H1 (cell line): ENCODE data around the gene DPH1. TPM values are rescaled to one million over a fixed set of nuclear protein-coding genes. Genes with fewer than 3 reads are reported as not detected.

ENCODE experiments used
- CTCF ChIA-PET: fragments of 300-600 bp; sonication (Branson Sonifier 250); formaldehyde crosslinking; loops from one replicate; lab custom pipeline; 2021; ENCODE audit not compliant: partially characterized antibody; lab: Charles Lee
- POLR2A ChIA-PET: fragments of 300-600 bp; sonication (Branson Sonifier 250); formaldehyde crosslinking; loops from one replicate; lab custom pipeline; 2021; ENCODE audit warnings: inconsistent platforms; ENCODE audit not compliant: partially characterized antibody; lab: Charles Lee
- DNase-seq, 2 experiments: peaks; one replicate each; pipeline versions ENCODE4 v3.0.0 to v3.0.0-alpha.2; 2010 to 2022; ENCODE audit warnings: low spot score in 2 of 2, low read depth in 1 of 2, mixed read lengths in 1 of 2
- FAIRE-seq: peaks from 2 replicates; lab custom pipeline; 2011; peaks lifted over from hg19 to GRCh38; lab: Jason Lieb, UNC
- H2AFZ ChIP-seq: 2 replicates; pipeline ENCODE4 v1.8.1; 2012; ENCODE audit warnings: low read length, inconsistent platforms
- H2AK5ac ChIP-seq: 2 replicates; pipeline ENCODE4 v1.6.1; 2013; ENCODE audit warnings: low read depth, low read length
- H2BK120ac ChIP-seq: replicated peaks from 2 replicates; pipeline ENCODE3; 2013; ENCODE audit warnings: low read depth, low read length, inconsistent platforms
- H2BK12ac ChIP-seq: 2 replicates; pipeline ENCODE4 v1.6.1; 2013; ENCODE audit warnings: low read depth, low read length
- H2BK15ac ChIP-seq: 2 replicates; pipeline ENCODE4 v1.6.1; 2013; ENCODE audit warnings: low read length
- H2BK20ac ChIP-seq: 2 replicates; pipeline ENCODE4 v1.6.1; 2013; ENCODE audit warnings: low read length
- H2BK5ac ChIP-seq: 2 replicates; pipeline ENCODE4 v1.6.1; 2013; ENCODE audit warnings: low read depth, low read length
- H3K14ac ChIP-seq: 2 replicates; pipeline ENCODE4 v1.6.1; 2013; ENCODE audit warnings: inconsistent platforms; ENCODE audit not compliant: insufficient read length
- H3K18ac ChIP-seq: 2 replicates; pipeline ENCODE4 v1.6.1; 2013; ENCODE audit warnings: low read length; ENCODE audit errors: extremely low read depth
- H3K23ac ChIP-seq: 2 replicates; pipeline ENCODE4 v1.6.1; 2013; ENCODE audit warnings: inconsistent platforms; ENCODE audit not compliant: insufficient read length
- H3K23me2 ChIP-seq: 2 replicates; pipeline ENCODE4 v1.6.1; 2013; ENCODE audit warnings: low read depth, low read length
- H3K27ac ChIP-seq: 2 replicates; pipeline ENCODE4 v1.6.1; 2011; ENCODE audit warnings: low read depth, low read length, inconsistent platforms
- H3K27me3 ChIP-seq, 4 experiments: replicated peaks in 1 of 4; 1 replicate in 1 of 4; 2 replicates in 3 of 4; pipeline versions ENCODE4 v1.6.1 to v1.8.1; 2011 to 2013; ENCODE audit warnings: low read length in 3 of 4, mild to moderate bottlenecking in 3 of 4, inconsistent platforms in 2 of 4, mixed read lengths in 2 of 4, moderate library complexity in 1 of 4; ENCODE audit not compliant: control insufficient read depth in 3 of 4, insufficient read depth in 3 of 4; ENCODE audit errors: extremely low read depth in 1 of 4
- H3K36me3 ChIP-seq, 4 experiments: 2 replicates each; pipeline versions ENCODE4 v1.6.1 to v1.8.1; 2011 to 2013; ENCODE audit warnings: mild to moderate bottlenecking in 4 of 4, low read length in 3 of 4, moderate library complexity in 2 of 4, control low read depth in 1 of 4, inconsistent platforms in 1 of 4; ENCODE audit not compliant: insufficient read depth in 4 of 4, control insufficient read depth in 2 of 4
- H3K4ac ChIP-seq: replicated peaks from 2 replicates; pipeline ENCODE3; 2013; ENCODE audit warnings: low read length, low read depth, mixed read lengths, inconsistent platforms; ENCODE audit not compliant: insufficient read length
- H3K4me1 ChIP-seq, 4 experiments: replicated peaks in 1 of 4; 1 replicate in 1 of 4; 2 replicates in 3 of 4; pipeline versions ENCODE4 v1.6.1 to v1.8.1; 2011 to 2013; ENCODE audit warnings: low read length in 3 of 4, inconsistent platforms in 2 of 4, mixed read lengths in 1 of 4; ENCODE audit not compliant: insufficient read depth in 4 of 4, control insufficient read depth in 3 of 4
- H3K4me2 ChIP-seq, 2 experiments: 2 replicates each; pipeline versions ENCODE4 v1.6.1 to v1.8.1; 2011 to 2013; ENCODE audit warnings: low read depth in 2 of 2, low read length in 2 of 2, control low read depth in 1 of 2, inconsistent platforms in 1 of 2, mild to moderate bottlenecking in 1 of 2; ENCODE audit not compliant: insufficient read depth in 1 of 2
- H3K4me3 ChIP-seq, 4 experiments: fragments of 200-600, 300-600 bp in 1 of 4; sonication (generic), shearing (Covaris generic), sonication (Bioruptor Twin) in 1 of 4; 2 replicates each; pipeline versions ENCODE4 v1.5.1 to v1.8.1; 2011 to 2016; ENCODE audit warnings: low read length in 4 of 4, low read depth in 3 of 4, control low read depth in 2 of 4, inconsistent platforms in 2 of 4, mild to moderate bottlenecking in 2 of 4, mixed read lengths in 1 of 4, moderate library complexity in 1 of 4; ENCODE audit not compliant: insufficient read depth in 2 of 4; ENCODE audit errors: extremely low read depth in 1 of 4
- H3K56ac ChIP-seq: replicated peaks from 2 replicates; pipeline ENCODE3; 2013; ENCODE audit warnings: low read depth, mild to moderate bottlenecking, mixed read lengths, low read length, inconsistent platforms; ENCODE audit not compliant: insufficient read length
- H3K79me1 ChIP-seq: 2 replicates; pipeline ENCODE4 v1.6.1; 2013; ENCODE audit warnings: low read depth, low read length, control low read depth
- H3K79me2 ChIP-seq, 2 experiments: 2 replicates each; pipeline versions ENCODE4 v1.6.1 to v1.8.1; 2012 to 2013; ENCODE audit warnings: low read length in 2 of 2, mild to moderate bottlenecking in 2 of 2, inconsistent platforms in 1 of 2; ENCODE audit not compliant: insufficient read depth in 2 of 2, control insufficient read depth in 1 of 2
- H3K9ac ChIP-seq, 4 experiments: replicated peaks in 1 of 4; 1 replicate in 1 of 4; 2 replicates in 3 of 4; pipeline versions ENCODE4 v1.6.1 to v1.8.1; 2011 to 2013; ENCODE audit warnings: low read depth in 3 of 4, low read length in 3 of 4, control low read depth in 2 of 4, mild to moderate bottlenecking in 2 of 4, moderate library complexity in 2 of 4, inconsistent platforms in 1 of 4; ENCODE audit errors: extremely low read depth in 1 of 4
- H3K9me3 ChIP-seq, 2 experiments: 2 replicates each; pipeline versions ENCODE4 v1.6.1 to v1.8.1; 2012 to 2013; ENCODE audit warnings: mild to moderate bottlenecking in 2 of 2, moderate library complexity in 2 of 2, control low read depth in 1 of 2, inconsistent platforms in 1 of 2, low read depth in 1 of 2, low read length in 1 of 2, mixed read lengths in 1 of 2; ENCODE audit not compliant: insufficient read depth in 2 of 2
- H4K20me1 ChIP-seq, 2 experiments: replicated peaks in 1 of 2; 2 replicates each; pipeline versions ENCODE3 to v1.8.1; 2011 to 2013; ENCODE audit warnings: inconsistent platforms in 2 of 2, low read length in 2 of 2, mild to moderate bottlenecking in 1 of 2; ENCODE audit not compliant: insufficient read depth in 2 of 2, control insufficient read depth in 1 of 2
- H4K5ac ChIP-seq: 2 replicates; pipeline ENCODE4 v1.6.1; 2013; ENCODE audit warnings: low read length, low read depth, mixed read lengths, inconsistent platforms; ENCODE audit not compliant: insufficient read length
- H4K8ac ChIP-seq: 2 replicates; pipeline ENCODE4 v1.8.0; 2013; ENCODE audit warnings: mild to moderate bottlenecking, moderate library complexity, low read length, inconsistent platforms; ENCODE audit not compliant: insufficient read depth; ENCODE audit errors: extremely low read depth
- H4K91ac ChIP-seq: replicated peaks from 2 replicates; pipeline ENCODE3; 2013; ENCODE audit warnings: low read length, mixed read lengths, inconsistent platforms; ENCODE audit not compliant: insufficient read length
- HDAC6 ChIP-seq: IDR thresholded peaks from one replicate; pipeline ENCODE4 v1.7.1; 2012; ENCODE audit warnings: low read depth, mild to moderate bottlenecking, inconsistent platforms, low read length, moderate library complexity
- JUND ChIP-seq: IDR thresholded peaks from 2 replicates; pipeline ENCODE4 v1.6.1; 2011; ENCODE audit warnings: mild to moderate bottlenecking, improper control_type of control experiment, low read length
- SIRT6 ChIP-seq: IDR thresholded peaks from one replicate; pipeline ENCODE4 v1.7.1; 2012; ENCODE audit warnings: low read length, inconsistent platforms
- SIX5 ChIP-seq: IDR thresholded peaks from 2 replicates; pipeline ENCODE4 v1.6.1; 2011; ENCODE audit warnings: mild to moderate bottlenecking, low read depth, low read length
- TAF1 ChIP-seq: IDR thresholded peaks from 2 replicates; pipeline ENCODE4 v1.6.1; 2011; ENCODE audit warnings: mild to moderate bottlenecking, low read depth, low read length
- WGBS, 2 experiments: shearing (Covaris generic) in 1 of 2; methylation state at CpG; one replicate each; pipeline versions ENCODE4 v1.1.6 to v1.1.7; 2013 to 2015; ENCODE audit warnings: low lambda C conversion rate in 2 of 2, mixed read lengths in 2 of 2, inconsistent platforms in 1 of 2, low coverage in 1 of 2, missing lambda C conversion rate in 1 of 2; ENCODE audit not compliant: insufficient replicate concordance in 2 of 2, insufficient coverage in 1 of 2, insufficient read length in 1 of 2; ENCODE audit errors: extremely low coverage in 1 of 2, missing lambda C conversion rate in 1 of 2; 5-methylcytosine and 5-hydroxymethylcytosine counted together
- polyA plus RNA-seq, 7 experiments: library from polyadenylated mRNA; depleted of rRNA in 3 of 7; stranded (reverse) in 5 of 7; unstranded in 2 of 7; fragments of >200 nt in 5 of 7; fragments of 200-250 nt in 2 of 7; gene quantifications; 1 replicate in 5 of 7; 2 replicates in 1 of 7; 4 replicates in 1 of 7; pipeline versions ENCODE4 v1.2.1 to v1.2.3, GENCODE V29; 2011 to 2013; ENCODE audit warnings: missing spikeins in 2 of 7, mixed read lengths in 2 of 7
- total RNA-seq: library from RNA; stranded (reverse); fragmentation: NEBNext Ultra II Directional; extraction: Animal tissue kit (Norgen Biotek cat#: 25700); gene quantifications from 2 replicates; pipeline ENCODE4 v1.2.1, GENCODE V29; 2021

Gene DPH1
- total and polyA plus RNA-seq, 2 of the 8 experiments (the other 6 are each of a cell fraction or from before 2014, with no cell fraction given): 24.9 to 30.0 TPM

- H2BK15ac ChIP-seq: no peak overlapping the region
- ChIA-PET POLR2A (no interaction called here), CTCF (interaction anchor here (2.9 to 3.1 kb wide), 2 partner anchors 11 to 12 kb away, joined by 9 to 12 read pairs; no protein-coding TSS in a partner anchor)
- peaks cover 0 to 8% (median 0%) of the 10 kb centered on the region in 4 experiments; a peak in 4 of 7 replicates for H3K4me1 ChIP-seq
- H3K27me3 ChIP-seq: peaks cover 0 to 17% (median 9%) of the 10 kb centered on the region in 4 experiments; a peak in 4 of 7 replicates
- no peak overlapping the region for H3K56ac ChIP-seq
- H3K27ac ChIP-seq: no peak overlapping the region
- H2BK12ac ChIP-seq: no peak overlapping the region
- no peak overlapping the region for H4K91ac ChIP-seq
- no peak overlapping the region for H2BK120ac ChIP-seq
- H3K9ac ChIP-seq: no peak overlapping the region
- no peak overlapping the region for H3K18ac ChIP-seq
- H3K4me3 ChIP-seq: no peak overlapping the region
- no peaks in the 10 kb centered on the region for H3K79me2 ChIP-seq
- H3K14ac ChIP-seq: no peak overlapping the region
- H4K8ac ChIP-seq: no peak overlapping the region; the same call in 1 of the 2 replicates
- no peaks in the 10 kb centered on the region for H3K79me1 ChIP-seq
- H3K23me2 ChIP-seq: no peaks in the 10 kb centered on the region
- H2BK5ac ChIP-seq: no peak overlapping the region
- no peaks in the 10 kb centered on the region for H3K9me3 ChIP-seq
- no peak overlapping the region for H2BK20ac ChIP-seq
- whole genome bisulfite sequencing, 2 experiments: 89% methylated on average over 8 of the region's 8 CpGs; no CpG with 5 or more reads in 1 of the 2 experiments
- no peak overlapping the region for H2AK5ac ChIP-seq
- H4K20me1 ChIP-seq: peaks cover 2 to 3% of the 10 kb centered on the region in 2 experiments
- H3K23ac ChIP-seq: no peak overlapping the region
- H2AFZ ChIP-seq: no peak overlapping the region
- FAIRE-seq (no peak), DNase-seq (no peak)
- H3K36me3 ChIP-seq: no peaks in the 10 kb centered on the region
- H3K4ac ChIP-seq: no peak overlapping the region
- TF ChIP-seq HDAC6: no peak
- no peak for TF ChIP-seq TAF1
- no peak for TF ChIP-seq JUND
- no peak for TF ChIP-seq SIX5
- no peak for TF ChIP-seq SIRT6
- TF ChIP-seq, all 59 proteins: peak for 0
- no peak overlapping the region for H3K4me2 ChIP-seq
- H4K5ac ChIP-seq: no peak overlapping the region
Measured at GRCh38 chr17:1980665-1981250, 49.2 kb upstream of the DPH1 start.
